HepG2 (cell line): ENCODE data around the gene NUAK2. TPM values are rescaled to one million over a fixed set of nuclear protein-coding genes. Genes with fewer than 3 reads are reported as not detected.
A peak's percentile ranks its signal among the peaks of the same experiment; 100 is the strongest.

Source experiments
- BRCA1 ChIP-seq: sonication (generic); formaldehyde crosslinking; IDR thresholded peaks from 2 replicates; pipeline ENCODE4 v1.4.0; 2020; ENCODE audit warnings: missing genetic modification reagents
- EED ChIP-seq: sonication (generic); formaldehyde crosslinking; IDR thresholded peaks from 2 replicates; pipeline ENCODE4 v1.5.0; 2020; ENCODE audit warnings: mild to moderate bottlenecking, missing genetic modification reagents
- FLYWCH1 ChIP-seq: sonication (generic); formaldehyde crosslinking; IDR thresholded peaks from 2 replicates; pipeline ENCODE4 v1.8.1; 2023; ENCODE audit warnings: mild to moderate bottlenecking, missing genetic modification reagents
- MED13 ChIP-seq: sonication (generic); formaldehyde crosslinking; IDR thresholded peaks from 2 replicates; pipeline ENCODE4 v1.5.0; 2020; ENCODE audit warnings: missing genetic modification reagents
- NCOA2 ChIP-seq: sonication (generic); formaldehyde crosslinking; IDR thresholded peaks from 2 replicates; pipeline ENCODE4 v1.8.0; 2022; ENCODE audit warnings: inconsistent platforms
- NFKBIZ ChIP-seq: IDR thresholded peaks from 2 replicates; pipeline ENCODE4 v1.6.1; 2018; ENCODE audit warnings: missing genetic modification reagents, missing compliant biosample characterization
- SOX6 ChIP-seq, 2 experiments: fragments of 450-650 bp in 1 of 2; sonication (generic) in 1 of 2; formaldehyde crosslinking in 1 of 2; IDR thresholded peaks; 2 replicates each; pipeline versions ENCODE4 v1.4.0 to v1.6.1; 2017 to 2020; ENCODE audit warnings: antibody characterized with exemption in 1 of 2, mild to moderate bottlenecking in 1 of 2, missing genetic modification reagents in 1 of 2
- TEAD3 ChIP-seq: optimal IDR thresholded peaks from 2 replicates; pipeline ENCODE3; 2016; ENCODE audit warnings: borderline replicate concordance
- YEATS4 ChIP-seq: sonication (generic); formaldehyde crosslinking; IDR thresholded peaks from 2 replicates; pipeline ENCODE4 v1.4.0; 2020; ENCODE audit warnings: missing genetic modification reagents, borderline replicate concordance
- ZBTB40 ChIP-seq, 2 experiments: fragments of 450-650 bp in 1 of 2; sonication (generic) in 1 of 2; formaldehyde crosslinking in 1 of 2; IDR thresholded peaks; 2 replicates each; pipeline versions ENCODE4 v1.6.1 to v1.8.0; 2016 to 2022; ENCODE audit warnings: antibody characterized with exemption in 1 of 2, mild to moderate bottlenecking in 1 of 2, missing genetic modification reagents in 1 of 2
- ZFP90 ChIP-seq: sonication (generic); formaldehyde crosslinking; IDR thresholded peaks from 2 replicates; pipeline ENCODE4 v1.8.0; 2022; ENCODE audit warnings: missing genetic modification reagents, mild to moderate bottlenecking, inconsistent platforms, borderline replicate concordance
- ZMYM4 ChIP-seq: sonication (generic); formaldehyde crosslinking; IDR thresholded peaks from 2 replicates; pipeline ENCODE4 v1.8.1; 2023; ENCODE audit warnings: mild to moderate bottlenecking, missing genetic modification reagents
- ZNF563 ChIP-seq: sonication (generic); formaldehyde crosslinking; IDR thresholded peaks from 2 replicates; pipeline ENCODE4 v1.8.0; 2022; ENCODE audit warnings: mild to moderate bottlenecking, moderate library complexity, missing genetic modification reagents
- ZNF678 ChIP-seq: sonication (generic); formaldehyde crosslinking; IDR thresholded peaks from 2 replicates; pipeline ENCODE4 v1.4.0; 2020; ENCODE audit warnings: mild to moderate bottlenecking, missing genetic modification reagents
- polyA plus RNA-seq, 8 experiments: library from polyadenylated mRNA; depleted of rRNA in 3 of 8; stranded (reverse) in 7 of 8; unstranded in 1 of 8; fragments of >200 nt; fragmentation: Illumina TruSeq in 4 of 8; extraction: Trizol in 4 of 8; gene quantifications; 2 replicates each; pipeline versions ENCODE4 v1.2.1 to v1.2.3, GENCODE V29; 2011 to 2016; ENCODE audit warnings: low read depth in 4 of 8, missing spikeins in 1 of 8, mixed read lengths in 1 of 8; ENCODE audit not compliant: insufficient read depth in 1 of 8
- total RNA-seq, 5 experiments: library from RNA; depleted of rRNA; stranded (reverse); fragments of >200 nt; fragmentation: Illumina TruSeq; extraction: Trizol; gene quantifications; 2 replicates each; pipeline ENCODE4 v1.2.3, GENCODE V29; 2016; ENCODE audit warnings: low read depth in 1 of 5
- TF ChIP-seq, protein P1 (sequence below): sonication (generic); formaldehyde crosslinking; IDR thresholded peaks from 2 replicates; pipeline ENCODE4 v1.9.0; 2022; ENCODE audit warnings: missing genetic modification reagents, mild to moderate bottlenecking, borderline replicate concordance

The NUAK2 gene
- total and polyA plus RNA-seq, 2 of the 13 experiments (the other 11 are each of a cell fraction or from before 2014, with no cell fraction given) = 0.75 to 1.1 TPM

- TF ChIP-seq TEAD3 (CRISPR knock-in tag) (peak; percentile 39), ZFP90 (CRISPR knock-in tag) (peak; percentile 62; the same call in 1 of the 2 replicates), EED (0 out of 2 replicates have a peak, but pooled peaks have one; percentile 26), ZNF678 (CRISPR knock-in tag) (0 out of 2 replicates have a peak, but pooled peaks have one; percentile 21), MED13 (CRISPR knock-in tag) (peak; percentile 13; the same call in 1 of the 2 replicates), BRCA1 (CRISPR knock-in tag) (no peak), ZBTB40 (IDR thresholded peaks at IDR 0.05) (no peak), ZBTB40 (CRISPR knock-in tag; IDR thresholded peaks at IDR 0.05) (0 out of 2 replicates have a peak, but pooled peaks have one; percentile 37), YEATS4 (CRISPR knock-in tag) (peak; percentile 44; the same call in 1 of the 2 replicates), NFKBIZ (CRISPR knock-in tag) (no peak), FLYWCH1 (CRISPR knock-in tag) (no peak), NCOA2 (CRISPR knock-in tag) (no peak; the same call in 1 of the 2 replicates), ZNF563 (CRISPR knock-in tag) (peak; percentile 75; the same call in 1 of the 2 replicates), ZMYM4 (CRISPR knock-in tag) (peak; percentile 64; the same call in 1 of the 2 replicates), SOX6 (IDR thresholded peaks at IDR 0.05) (no peak), SOX6 (CRISPR knock-in tag; IDR thresholded peaks at IDR 0.05) (peak; percentile 48; the same call in 1 of the 2 replicates)
- TF ChIP-seq, protein P1, sequence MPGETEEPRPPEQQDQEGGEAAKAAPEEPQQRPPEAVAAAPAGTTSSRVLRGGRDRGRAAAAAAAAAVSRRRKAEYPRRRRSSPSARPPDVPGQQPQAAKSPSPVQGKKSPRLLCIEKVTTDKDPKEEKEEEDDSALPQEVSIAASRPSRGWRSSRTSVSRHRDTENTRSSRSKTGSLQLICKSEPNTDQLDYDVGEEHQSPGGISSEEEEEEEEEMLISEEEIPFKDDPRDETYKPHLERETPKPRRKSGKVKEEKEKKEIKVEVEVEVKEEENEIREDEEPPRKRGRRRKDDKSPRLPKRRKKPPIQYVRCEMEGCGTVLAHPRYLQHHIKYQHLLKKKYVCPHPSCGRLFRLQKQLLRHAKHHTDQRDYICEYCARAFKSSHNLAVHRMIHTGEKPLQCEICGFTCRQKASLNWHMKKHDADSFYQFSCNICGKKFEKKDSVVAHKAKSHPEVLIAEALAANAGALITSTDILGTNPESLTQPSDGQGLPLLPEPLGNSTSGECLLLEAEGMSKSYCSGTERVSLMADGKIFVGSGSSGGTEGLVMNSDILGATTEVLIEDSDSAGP = peak; percentile 86; the same call in 1 of the 2 replicates
Observed at GRCh38 chr1:205321162-205321958, at the start of gene NUAK2 (continued).
